HG02870 (cell line): ENCODE measurements around the gene CEP41.

Experiments used
- ATAC-seq: cut with Tn5 transposase; IDR thresholded peaks from one replicate; pipeline ENCODE4 v1.9.1; 2021; ENCODE audit warnings: mild to moderate bottlenecking, moderate library complexity; ENCODE audit not compliant: unreplicated experiment

Gene CEP41

GRCh38 chr7:130440527-130441365 is at the start of gene CEP41:
Gene CEP41, minus strand, starts transcription at chr7:130441016. Its CDS starts 50 bp downstream, at chr7:130440966.
- peak; percentile 99 for ATAC-seq

- ATAC-seq = no peak
Observed at GRCh38 chr7:130490311-130490791, 49.5 kb upstream of the CEP41 start.

- no peak for ATAC-seq
Observed at GRCh38 chr7:130489140-130489983, 48.5 kb upstream of the CEP41 start.

- no peak for ATAC-seq
Observed at GRCh38 chr7:130488392-130489139, 47.8 kb upstream of the CEP41 start.

GRCh38 chr7:130486954-130487436 is 46.2 kb upstream of the CEP41 start:
- no peak for ATAC-seq

- no peak for ATAC-seq
Observed at GRCh38 chr7:130486114-130486953, 45.5 kb upstream of the CEP41 start.

- no peak for ATAC-seq
Observed at GRCh38 chr7:130485734-130486113, 44.9 kb upstream of the CEP41 start.

- no peak for ATAC-seq
Observed at GRCh38 chr7:130483031-130483430, 42.2 kb upstream of the CEP41 start.

- no peak for ATAC-seq
Observed at GRCh38 chr7:130481898-130482297, 41.1 kb upstream of the CEP41 start.

- ATAC-seq = no peak
Observed at GRCh38 chr7:130479716-130480400, 39.0 kb upstream of the CEP41 start.

GRCh38 chr7:130478991-130479390 is 38.2 kb upstream of the CEP41 start:
- ATAC-seq = no peak

- ATAC-seq = peak; percentile 85
Observed at GRCh38 chr7:130476297-130477150, 35.7 kb upstream of the CEP41 start.

- no peak for ATAC-seq
Observed at GRCh38 chr7:130475776-130476175, 35.0 kb upstream of the CEP41 start.

GRCh38 chr7:130473876-130474275 is 33.1 kb upstream of the CEP41 start:
- ATAC-seq = no peak

- ATAC-seq = no peak
Observed at GRCh38 chr7:130473289-130473688, 32.5 kb upstream of the CEP41 start.

GRCh38 chr7:130471974-130472373 is 31.2 kb upstream of the CEP41 start:
- ATAC-seq = no peak

GRCh38 chr7:130468612-130469011 is 27.8 kb upstream of the CEP41 start:
- ATAC-seq = no peak
